SK-N-SH treated with all-trans-retinoic acid at 6 μM for 48 hours (cell line): Measurements from ENCODE around the gene LAGE3.

ENCODE experiments used
- ATAC-seq: fragments of 200-7000 bp; cut with Tn5 transposase; 3 replicates; pipeline ENCODE4 v1.9.1; 2020; ENCODE audit warnings: mild to moderate bottlenecking, moderate library complexity
- ARNTL ChIP-seq: fragments of 450-650 bp; formaldehyde crosslinking; IDR thresholded peaks from 2 replicates; pipeline ENCODE4 v1.5.0; 2020; ENCODE audit warnings: low read depth, mild to moderate bottlenecking, moderate library complexity, borderline replicate concordance
- BACH2 ChIP-seq: fragments of 250-450 bp; sonication (Bioruptor Pico); IDR thresholded peaks from 2 replicates; pipeline ENCODE4 v1.9.0; 2021; ENCODE audit warnings: mild to moderate bottlenecking, borderline replicate concordance
- CSDC2 ChIP-seq: fragments of 250-450 bp; sonication (Bioruptor Pico); IDR thresholded peaks from 2 replicates; pipeline ENCODE4 v1.5.0; 2020; ENCODE audit warnings: mild to moderate bottlenecking, moderate library complexity
- ESRRG ChIP-seq: fragments of 250-450 bp; sonication (Bioruptor Pico); IDR thresholded peaks from 2 replicates; pipeline ENCODE4 v1.6.1; 2021; ENCODE audit warnings: mild to moderate bottlenecking
- ISL1 ChIP-seq: fragments of 250-450 bp; sonication (Bioruptor Pico); IDR thresholded peaks from 2 replicates; pipeline ENCODE4 v2.1.2; 2022; ENCODE audit warnings: mild to moderate bottlenecking, moderate library complexity
- OSR1 ChIP-seq: fragments of 250-450 bp; sonication (Bioruptor Pico); IDR thresholded peaks from 2 replicates; pipeline ENCODE4 v1.8.0; 2022; ENCODE audit warnings: moderate library complexity, mild to moderate bottlenecking, inconsistent platforms
- TCF4 ChIP-seq: fragments of 250-450 bp; sonication (Bioruptor Pico); IDR thresholded peaks from 2 replicates; pipeline ENCODE4 v1.8.0; 2021; ENCODE audit warnings: mild to moderate bottlenecking, moderate library complexity, borderline replicate concordance
- TOX ChIP-seq: fragments of 250-450 bp; sonication (Bioruptor Pico); IDR thresholded peaks from 2 replicates; pipeline ENCODE4 v1.8.0; 2021; ENCODE audit warnings: mild to moderate bottlenecking, moderate library complexity, borderline replicate concordance
- ZC3H10 ChIP-seq: fragments of 250-450 bp; sonication (Bioruptor Pico); IDR thresholded peaks from 2 replicates; pipeline ENCODE4 v1.5.1; 2021; ENCODE audit warnings: mild to moderate bottlenecking, moderate library complexity
- ZFP3 ChIP-seq: fragments of 250-450 bp; sonication (Bioruptor Pico); IDR thresholded peaks from 2 replicates; pipeline ENCODE4 v1.5.0; 2020; ENCODE audit warnings: mild to moderate bottlenecking, moderate library complexity
- ZFP30 ChIP-seq: fragments of 450-650 bp; formaldehyde crosslinking; IDR thresholded peaks from 2 replicates; pipeline ENCODE4 v1.5.0; 2022; ENCODE audit warnings: mild to moderate bottlenecking, moderate library complexity
- ZNF565 ChIP-seq: fragments of 450-650 bp; formaldehyde crosslinking; conservative IDR thresholded peaks from 2 replicates; pipeline ENCODE4 v1.5.0; 2020; ENCODE audit warnings: low read depth, mild to moderate bottlenecking, moderate library complexity
- ZNF8 ChIP-seq: fragments of 450-650 bp; formaldehyde crosslinking; IDR thresholded peaks from 2 replicates; pipeline ENCODE4 v1.5.0; 2020; ENCODE audit warnings: mild to moderate bottlenecking, moderate library complexity
- TF ChIP-seq, protein P1 (sequence below): fragments of 250-450 bp; sonication (Bioruptor Pico); IDR thresholded peaks from 2 replicates; pipeline ENCODE4 v1.8.0; 2021; ENCODE audit warnings: low read depth, mild to moderate bottlenecking, moderate library complexity, borderline replicate concordance
- TF ChIP-seq, protein P2 (sequence below): fragments of 250-450 bp; sonication (Bioruptor Pico); IDR thresholded peaks from 2 replicates; pipeline ENCODE4 v1.8.0; 2020; ENCODE audit warnings: mild to moderate bottlenecking, moderate library complexity, borderline replicate concordance
- TF ChIP-seq, protein P3 (sequence below): fragments of 250-450 bp; sonication (Bioruptor Pico); IDR thresholded peaks from 2 replicates; pipeline ENCODE4 v1.5.1; 2021; ENCODE audit warnings: mild to moderate bottlenecking, moderate library complexity
- TF ChIP-seq, protein P4 (sequence below): fragments of 250-450 bp; sonication (Bioruptor Pico); IDR thresholded peaks from 2 replicates; pipeline ENCODE4 v1.5.0; 2020; ENCODE audit warnings: mild to moderate bottlenecking, moderate library complexity
- TF ChIP-seq, protein P5 (sequence below): fragments of 250-450 bp; sonication (Bioruptor Pico); IDR thresholded peaks from 2 replicates; pipeline ENCODE4 v1.5.1; 2020; ENCODE audit warnings: low read depth, mild to moderate bottlenecking, moderate library complexity

Gene LAGE3

DNA sequence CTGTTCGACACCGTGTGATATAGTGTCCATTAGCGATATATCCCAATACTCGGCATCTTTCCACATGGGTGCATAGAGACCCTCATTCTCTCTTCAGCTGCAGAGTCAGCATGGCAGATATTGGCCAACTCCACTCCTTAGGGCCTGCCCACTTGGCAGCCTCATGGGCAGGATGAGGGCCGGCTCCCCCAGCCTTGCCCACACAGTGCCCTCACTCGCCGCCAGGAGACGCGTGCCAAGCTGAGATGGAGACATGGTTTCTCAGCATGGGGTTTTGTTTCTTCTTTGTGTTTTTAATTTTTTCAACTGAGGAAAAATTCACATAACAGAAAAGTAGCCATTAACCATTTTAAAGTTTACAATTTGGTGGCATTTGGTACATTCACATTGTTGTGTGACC, 26.3 kb downstream of the LAGE3 start (continued):
- TF ChIP-seq, protein P1, sequence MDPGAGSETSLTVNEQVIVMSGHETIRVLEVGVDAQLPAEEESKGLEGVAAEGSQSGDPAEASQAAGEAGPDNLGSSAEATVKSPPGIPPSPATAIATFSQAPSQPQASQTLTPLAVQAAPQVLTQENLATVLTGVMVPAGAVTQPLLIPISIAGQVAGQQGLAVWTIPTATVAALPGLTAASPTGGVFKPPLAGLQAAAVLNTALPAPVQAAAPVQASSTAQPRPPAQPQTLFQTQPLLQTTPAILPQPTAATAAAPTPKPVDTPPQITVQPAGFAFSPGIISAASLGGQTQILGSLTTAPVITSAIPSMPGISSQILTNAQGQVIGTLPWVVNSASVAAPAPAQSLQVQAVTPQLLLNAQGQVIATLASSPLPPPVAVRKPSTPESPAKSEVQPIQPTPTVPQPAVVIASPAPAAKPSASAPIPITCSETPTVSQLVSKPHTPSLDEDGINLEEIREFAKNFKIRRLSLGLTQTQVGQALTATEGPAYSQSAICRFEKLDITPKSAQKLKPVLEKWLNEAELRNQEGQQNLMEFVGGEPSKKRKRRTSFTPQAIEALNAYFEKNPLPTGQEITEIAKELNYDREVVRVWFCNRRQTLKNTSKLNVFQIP: no peak
- no peak for TF ChIP-seq CSDC2 (CRISPR knock-in tag)
- TF ChIP-seq, protein P2, sequence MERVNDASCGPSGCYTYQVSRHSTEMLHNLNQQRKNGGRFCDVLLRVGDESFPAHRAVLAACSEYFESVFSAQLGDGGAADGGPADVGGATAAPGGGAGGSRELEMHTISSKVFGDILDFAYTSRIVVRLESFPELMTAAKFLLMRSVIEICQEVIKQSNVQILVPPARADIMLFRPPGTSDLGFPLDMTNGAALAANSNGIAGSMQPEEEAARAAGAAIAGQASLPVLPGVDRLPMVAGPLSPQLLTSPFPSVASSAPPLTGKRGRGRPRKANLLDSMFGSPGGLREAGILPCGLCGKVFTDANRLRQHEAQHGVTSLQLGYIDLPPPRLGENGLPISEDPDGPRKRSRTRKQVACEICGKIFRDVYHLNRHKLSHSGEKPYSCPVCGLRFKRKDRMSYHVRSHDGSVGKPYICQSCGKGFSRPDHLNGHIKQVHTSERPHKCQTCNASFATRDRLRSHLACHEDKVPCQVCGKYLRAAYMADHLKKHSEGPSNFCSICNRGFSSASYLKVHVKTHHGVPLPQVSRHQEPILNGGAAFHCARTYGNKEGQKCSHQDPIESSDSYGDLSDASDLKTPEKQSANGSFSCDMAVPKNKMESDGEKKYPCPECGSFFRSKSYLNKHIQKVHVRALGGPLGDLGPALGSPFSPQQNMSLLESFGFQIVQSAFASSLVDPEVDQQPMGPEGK (CRISPR knock-in tag): no peak
- TF ChIP-seq, protein P3, sequence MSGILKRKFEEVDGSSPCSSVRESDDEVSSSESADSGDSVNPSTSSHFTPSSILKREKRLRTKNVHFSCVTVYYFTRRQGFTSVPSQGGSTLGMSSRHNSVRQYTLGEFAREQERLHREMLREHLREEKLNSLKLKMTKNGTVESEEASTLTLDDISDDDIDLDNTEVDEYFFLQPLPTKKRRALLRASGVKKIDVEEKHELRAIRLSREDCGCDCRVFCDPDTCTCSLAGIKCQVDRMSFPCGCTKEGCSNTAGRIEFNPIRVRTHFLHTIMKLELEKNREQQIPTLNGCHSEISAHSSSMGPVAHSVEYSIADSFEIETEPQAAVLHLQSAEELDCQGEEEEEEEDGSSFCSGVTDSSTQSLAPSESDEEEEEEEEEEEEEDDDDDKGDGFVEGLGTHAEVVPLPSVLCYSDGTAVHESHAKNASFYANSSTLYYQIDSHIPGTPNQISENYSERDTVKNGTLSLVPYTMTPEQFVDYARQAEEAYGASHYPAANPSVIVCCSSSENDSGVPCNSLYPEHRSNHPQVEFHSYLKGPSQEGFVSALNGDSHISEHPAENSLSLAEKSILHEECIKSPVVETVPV (CRISPR knock-in tag): no peak

DNA sequence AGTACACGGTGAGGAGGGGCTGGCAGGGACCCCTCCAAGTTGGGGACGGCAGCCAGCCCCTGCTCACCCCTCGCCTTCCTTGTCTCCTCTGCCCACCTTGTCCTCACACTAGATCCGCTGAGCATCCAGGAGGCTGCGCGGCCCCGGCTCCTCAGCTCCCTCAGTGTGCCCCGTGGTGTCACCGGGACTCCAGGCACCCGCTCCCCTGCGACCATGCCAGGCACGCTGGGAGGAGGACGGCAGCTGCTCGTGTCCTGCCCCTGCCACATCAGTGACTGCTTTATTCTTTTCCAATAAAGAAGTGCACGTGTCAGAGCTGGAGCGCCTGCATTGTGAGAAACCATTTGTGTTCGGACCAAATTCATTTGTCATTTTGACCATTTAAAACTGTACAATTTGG, 28.8 kb downstream of the LAGE3 start:
- ATAC-seq: no peak
- TF ChIP-seq, protein P2 (CRISPR knock-in tag): no peak
- TF ChIP-seq ISL1 (CRISPR knock-in tag) (no peak), BACH2 (CRISPR knock-in tag) (no peak), OSR1 (no peak), CSDC2 (CRISPR knock-in tag) (no peak), ESRRG (no peak), ZFP30 (no peak), ARNTL (CRISPR knock-in tag) (no peak), ZFP3 (CRISPR knock-in tag) (no peak), TOX (no peak), ZNF8 (CRISPR knock-in tag) (no peak), TCF4 (no peak)
- TF ChIP-seq, protein P4, sequence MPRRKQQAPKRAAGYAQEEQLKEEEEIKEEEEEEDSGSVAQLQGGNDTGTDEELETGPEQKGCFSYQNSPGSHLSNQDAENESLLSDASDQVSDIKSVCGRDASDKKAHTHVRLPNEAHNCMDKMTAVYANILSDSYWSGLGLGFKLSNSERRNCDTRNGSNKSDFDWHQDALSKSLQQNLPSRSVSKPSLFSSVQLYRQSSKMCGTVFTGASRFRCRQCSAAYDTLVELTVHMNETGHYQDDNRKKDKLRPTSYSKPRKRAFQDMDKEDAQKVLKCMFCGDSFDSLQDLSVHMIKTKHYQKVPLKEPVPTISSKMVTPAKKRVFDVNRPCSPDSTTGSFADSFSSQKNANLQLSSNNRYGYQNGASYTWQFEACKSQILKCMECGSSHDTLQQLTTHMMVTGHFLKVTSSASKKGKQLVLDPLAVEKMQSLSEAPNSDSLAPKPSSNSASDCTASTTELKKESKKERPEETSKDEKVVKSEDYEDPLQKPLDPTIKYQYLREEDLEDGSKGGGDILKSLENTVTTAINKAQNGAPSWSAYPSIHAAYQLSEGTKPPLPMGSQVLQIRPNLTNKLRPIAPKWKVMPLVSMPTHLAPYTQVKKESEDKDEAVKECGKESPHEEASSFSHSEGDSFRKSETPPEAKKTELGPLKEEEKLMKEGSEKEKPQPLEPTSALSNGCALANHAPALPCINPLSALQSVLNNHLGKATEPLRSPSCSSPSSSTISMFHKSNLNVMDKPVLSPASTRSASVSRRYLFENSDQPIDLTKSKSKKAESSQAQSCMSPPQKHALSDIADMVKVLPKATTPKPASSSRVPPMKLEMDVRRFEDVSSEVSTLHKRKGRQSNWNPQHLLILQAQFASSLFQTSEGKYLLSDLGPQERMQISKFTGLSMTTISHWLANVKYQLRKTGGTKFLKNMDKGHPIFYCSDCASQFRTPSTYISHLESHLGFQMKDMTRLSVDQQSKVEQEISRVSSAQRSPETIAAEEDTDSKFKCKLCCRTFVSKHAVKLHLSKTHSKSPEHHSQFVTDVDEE (CRISPR knock-in tag): no peak
- TF ChIP-seq, protein P5, sequence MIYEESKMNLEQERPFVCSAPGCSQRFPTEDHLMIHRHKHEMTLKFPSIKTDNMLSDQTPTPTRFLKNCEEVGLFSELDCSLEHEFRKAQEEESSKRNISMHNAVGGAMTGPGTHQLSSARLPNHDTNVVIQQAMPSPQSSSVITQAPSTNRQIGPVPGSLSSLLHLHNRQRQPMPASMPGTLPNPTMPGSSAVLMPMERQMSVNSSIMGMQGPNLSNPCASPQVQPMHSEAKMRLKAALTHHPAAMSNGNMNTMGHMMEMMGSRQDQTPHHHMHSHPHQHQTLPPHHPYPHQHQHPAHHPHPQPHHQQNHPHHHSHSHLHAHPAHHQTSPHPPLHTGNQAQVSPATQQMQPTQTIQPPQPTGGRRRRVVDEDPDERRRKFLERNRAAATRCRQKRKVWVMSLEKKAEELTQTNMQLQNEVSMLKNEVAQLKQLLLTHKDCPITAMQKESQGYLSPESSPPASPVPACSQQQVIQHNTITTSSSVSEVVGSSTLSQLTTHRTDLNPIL: no peak
- TF ChIP-seq, protein P3 (CRISPR knock-in tag): no peak

DNA sequence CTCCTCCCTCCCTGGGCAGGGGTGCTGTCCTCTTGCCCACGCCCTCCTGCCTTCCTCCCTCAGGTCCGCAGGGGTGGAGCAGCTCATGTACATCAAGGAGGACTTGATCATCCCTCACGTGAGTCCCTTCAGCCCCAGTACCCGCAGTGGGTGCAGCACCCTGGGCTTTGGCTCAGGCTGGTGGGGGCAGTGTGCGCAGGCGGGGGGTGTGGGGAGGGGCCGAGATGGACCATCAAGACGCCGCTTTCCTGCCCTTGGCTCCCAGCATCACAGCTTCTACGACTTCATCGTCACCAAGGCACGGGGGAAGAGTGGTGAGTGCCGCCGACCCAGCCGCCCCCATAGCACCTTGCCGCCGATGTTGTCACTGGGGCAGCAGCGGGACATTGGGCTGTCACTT, 29.5 kb downstream of the LAGE3 start:
- ATAC-seq: no peak
- TF ChIP-seq, protein P3 (CRISPR knock-in tag): no peak
- TF ChIP-seq TOX (no peak), ZFP30 (no peak), ZFP3 (CRISPR knock-in tag) (no peak), ISL1 (CRISPR knock-in tag) (no peak), ZC3H10 (CRISPR knock-in tag) (no peak), BACH2 (CRISPR knock-in tag) (no peak), ZNF565 (CRISPR knock-in tag) (no peak), TCF4 (no peak)
- TF ChIP-seq, protein P2 (CRISPR knock-in tag): no peak
- TF ChIP-seq, protein P5: no peak
